GM19099 (cell line): ENCODE measurements around the gene TELO2.

Experiments used
- POLR2A ChIP-seq: IDR thresholded peaks from 3 replicates; pipeline ENCODE4 v1.6.1; 2011; ENCODE audit warnings: low read depth; ENCODE audit not compliant: insufficient read length; ENCODE audit errors: extremely low read depth

Gene TELO2

DNA sequence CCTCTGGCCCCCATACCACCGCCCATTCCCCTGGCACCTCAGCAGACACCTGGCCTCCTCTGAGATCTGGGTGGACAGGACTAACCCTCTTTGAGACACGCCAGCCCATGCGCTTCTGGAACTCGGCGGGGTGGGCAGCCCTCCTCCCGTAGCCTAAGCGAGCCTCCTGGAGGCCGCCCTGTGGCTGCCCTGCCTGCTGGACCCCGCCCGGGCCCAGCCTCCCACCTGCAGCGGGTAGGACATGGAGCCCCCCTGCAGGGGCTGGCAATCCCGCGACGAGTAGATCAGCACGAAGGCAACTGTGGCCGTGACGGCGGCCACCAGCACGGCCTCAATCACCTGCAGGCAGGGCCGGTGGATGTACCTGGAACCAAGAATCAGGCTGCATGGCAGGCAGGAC, 40.6 kb upstream of the TELO2 start:
- no peak for TF ChIP-seq POLR2A

GRCh38 chr16:1453316-1453715, 39.8 kb upstream of the TELO2 start:
- TF ChIP-seq POLR2A = no peak

DNA sequence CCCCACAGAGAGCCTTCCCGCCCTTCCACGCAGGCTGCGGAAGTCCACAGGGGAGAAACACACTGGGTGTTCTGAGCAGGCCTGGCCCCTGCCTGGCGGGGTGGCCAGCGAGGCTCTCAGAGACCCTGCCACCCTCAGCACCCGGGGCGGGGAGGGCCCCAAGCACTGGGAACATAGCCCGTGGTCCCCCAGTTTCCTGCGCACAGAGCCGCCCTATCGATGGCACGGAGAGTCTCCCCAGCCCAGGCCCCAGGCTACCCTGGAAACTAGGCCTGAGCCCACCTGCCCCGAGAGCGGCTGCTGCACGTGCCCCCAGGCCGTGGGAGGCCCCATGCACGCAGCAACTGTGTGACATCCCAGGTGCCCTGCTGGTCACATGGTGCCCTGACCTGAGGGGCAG, 38.6 kb upstream of the TELO2 start:
- no peak for TF ChIP-seq POLR2A

DNA sequence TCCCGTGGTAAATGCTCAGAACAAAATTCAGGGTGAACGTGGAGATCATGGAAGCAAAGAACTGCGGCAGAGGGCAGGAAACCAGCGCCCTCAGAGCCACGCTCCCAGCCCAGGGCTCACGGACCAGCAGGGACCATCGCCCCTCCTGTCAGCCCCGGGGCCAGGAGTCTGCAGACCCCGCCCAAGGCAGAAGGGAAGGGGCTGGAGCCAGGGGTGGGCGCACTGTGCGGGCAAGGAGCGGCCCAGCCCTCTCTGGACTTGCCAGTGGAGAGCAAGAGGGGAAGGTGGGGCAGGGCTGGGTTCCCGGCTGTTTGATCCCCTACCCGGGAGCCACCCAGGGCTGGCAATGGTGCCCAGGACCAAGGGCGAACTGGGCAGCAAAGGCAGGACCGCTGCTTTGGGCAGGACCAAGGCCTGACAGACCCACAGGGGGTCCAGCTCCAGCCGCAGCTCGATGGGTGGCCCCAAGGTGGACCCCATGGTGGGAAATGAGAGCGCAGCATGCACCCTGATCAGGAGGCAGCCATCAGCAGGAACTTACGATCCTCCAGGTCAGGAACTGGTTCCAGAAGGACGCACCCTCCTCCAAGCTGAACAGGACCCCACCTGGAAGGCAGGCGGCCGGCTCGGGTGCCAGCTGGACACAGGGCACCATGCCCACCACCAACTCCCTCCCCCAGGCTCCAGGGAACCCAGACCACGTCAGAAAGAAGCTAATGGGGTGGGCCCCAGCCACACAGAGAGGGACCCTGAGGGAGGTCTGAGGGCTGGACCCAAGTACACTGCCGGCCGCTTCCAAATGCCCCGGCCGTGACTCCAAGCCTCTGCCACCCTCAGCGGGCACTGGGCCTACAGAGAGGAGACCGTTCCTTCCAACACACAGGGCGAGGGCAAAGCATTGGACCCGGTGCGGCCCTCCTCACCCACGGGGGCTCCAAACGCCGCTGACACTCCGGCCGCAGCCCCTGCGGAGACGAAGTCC, 37.7 kb upstream of the TELO2 start:
- no peak for TF ChIP-seq POLR2A

DNA sequence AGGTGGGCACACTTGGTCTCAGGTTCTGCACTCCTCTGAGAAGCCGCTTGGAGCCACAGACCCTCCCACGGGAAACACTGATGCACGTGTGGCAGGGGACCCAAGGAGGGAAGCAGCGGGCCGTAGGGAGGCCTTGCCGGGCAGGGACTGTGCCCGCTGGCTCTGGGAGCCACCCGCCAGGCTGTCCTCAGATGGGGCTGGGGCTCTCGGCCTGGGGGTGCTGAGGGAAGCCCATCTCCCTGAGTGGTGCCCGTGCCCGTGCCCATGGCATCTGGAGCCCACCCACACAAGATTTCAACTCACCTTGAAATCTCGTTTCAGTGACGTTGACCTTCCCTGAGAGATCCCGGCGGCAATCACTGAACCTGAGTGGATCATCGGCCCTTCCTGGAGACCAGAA, 36.2 kb upstream of the TELO2 start:
- no peak for TF ChIP-seq POLR2A

DNA sequence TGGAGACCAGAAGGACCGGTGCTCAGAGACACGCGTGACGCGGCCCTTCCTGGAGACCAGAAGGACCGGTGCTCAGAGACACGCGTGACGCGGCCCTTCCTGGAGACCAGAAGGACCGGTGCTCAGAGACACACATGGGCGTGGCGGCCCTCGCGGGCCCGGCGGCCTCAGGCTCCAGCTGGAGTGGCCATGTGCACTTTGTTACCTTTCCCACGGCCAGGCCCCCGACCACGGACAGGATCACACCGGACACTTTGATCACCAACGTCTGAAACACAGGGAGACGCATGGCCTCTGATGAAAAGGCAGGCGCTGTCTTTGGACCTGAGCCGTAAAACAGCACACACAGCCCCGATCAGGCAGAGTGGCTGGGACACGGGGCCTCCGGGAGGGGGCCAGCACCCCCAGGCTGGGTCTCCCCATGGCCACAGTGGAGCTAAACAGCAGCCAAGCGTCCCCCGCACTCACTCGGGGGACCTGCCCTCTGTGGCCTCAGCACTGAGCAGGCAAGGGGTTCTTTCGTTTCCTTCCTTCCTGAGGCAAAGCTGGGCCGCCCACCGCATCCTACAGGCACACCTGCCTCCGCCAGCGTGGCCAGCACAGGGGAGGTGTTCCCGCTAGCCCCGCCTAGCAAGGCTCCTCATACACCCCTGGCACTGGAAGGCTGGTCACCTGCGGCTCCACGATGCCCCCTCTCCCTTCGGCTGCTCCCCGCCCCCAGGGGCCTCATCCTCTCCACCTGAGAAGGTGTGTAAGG, 35.5 kb upstream of the TELO2 start:
- TF ChIP-seq POLR2A = no peak

DNA sequence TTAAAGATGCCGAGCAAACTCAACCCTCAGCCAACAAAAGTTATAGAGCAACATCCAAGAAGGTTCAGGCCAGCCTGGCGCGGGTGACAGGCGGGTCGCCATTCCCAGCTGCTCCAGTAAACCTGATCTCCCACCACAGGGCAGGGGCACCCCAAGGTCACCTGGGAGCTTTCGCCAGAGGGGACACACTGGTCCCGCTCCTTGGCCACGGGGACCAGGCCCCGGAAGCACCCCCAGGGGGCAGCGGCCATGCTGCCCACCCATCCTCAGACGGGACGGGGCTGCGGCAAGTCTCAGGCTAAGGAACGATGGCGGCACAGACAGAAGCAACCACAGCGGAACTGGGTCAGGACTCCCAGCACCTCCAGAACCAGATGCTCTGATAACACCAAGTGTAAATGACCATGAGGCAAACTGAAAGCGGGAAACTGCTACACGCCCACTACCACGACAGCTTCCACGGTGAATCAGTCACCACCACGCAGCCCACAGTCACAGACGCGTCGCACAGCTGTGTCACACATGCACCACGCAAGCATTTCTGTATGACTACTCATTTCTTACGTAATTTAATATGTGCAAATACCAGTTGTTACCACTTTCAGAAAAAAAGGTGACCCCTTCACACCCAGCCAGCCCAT, 34.7 kb upstream of the TELO2 start:
- no peak for TF ChIP-seq POLR2A

GRCh38 chr16:1458977-1459341, 34.2 kb upstream of the TELO2 start:
- TF ChIP-seq POLR2A = no peak

DNA sequence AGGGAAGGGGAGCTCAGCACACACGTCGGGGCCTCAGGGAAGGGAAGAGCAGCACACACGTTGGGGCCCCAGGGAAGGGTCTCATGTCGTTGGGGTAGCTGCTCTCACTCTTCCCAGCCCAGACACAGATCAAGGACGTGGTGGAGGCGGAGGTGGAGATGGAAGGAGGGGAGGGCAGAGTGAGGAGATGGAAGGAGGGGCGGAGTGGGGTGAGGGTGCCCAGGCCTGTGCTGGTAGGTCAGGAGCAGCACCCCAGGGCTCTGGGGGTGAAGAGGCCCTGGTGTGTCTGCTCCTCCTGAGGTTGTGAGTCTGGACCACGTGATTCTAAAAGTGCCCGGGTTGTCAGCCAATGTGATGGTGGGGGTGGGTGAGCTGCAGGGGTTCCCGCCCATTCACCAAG, 33.2 kb upstream of the TELO2 start:
- TF ChIP-seq POLR2A = no peak

DNA sequence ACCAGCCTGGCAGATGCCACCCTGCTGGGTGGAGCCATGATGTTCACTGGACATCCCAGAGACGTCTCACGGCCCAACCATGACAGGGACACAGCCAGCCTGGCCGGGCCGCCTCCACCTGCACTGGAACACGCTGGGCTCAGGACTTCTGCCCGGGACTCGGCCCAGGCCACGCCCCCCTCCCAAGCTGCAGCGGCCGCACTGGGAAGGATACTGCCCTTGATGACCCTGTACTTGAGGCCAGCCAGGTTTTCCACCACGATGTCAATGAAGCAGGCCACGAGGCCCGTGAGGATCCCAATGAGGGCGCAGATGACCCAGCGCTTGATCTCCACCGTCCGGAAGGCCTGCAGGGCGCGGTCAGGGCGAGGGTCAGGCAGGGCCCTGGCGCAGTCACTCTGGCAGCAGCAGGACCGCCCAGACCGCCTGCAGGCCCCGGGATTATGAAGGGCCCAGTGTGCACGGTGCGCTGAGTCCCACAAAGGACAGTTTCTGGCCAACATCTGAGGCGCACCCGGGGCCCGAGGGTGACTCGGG, 32.5 kb upstream of the TELO2 start:
- TF ChIP-seq POLR2A = no peak

GRCh38 chr16:1461146-1461545, 32.0 kb upstream of the TELO2 start:
- no peak for TF ChIP-seq POLR2A

GRCh38 chr16:1464196-1464893, 28.8 kb upstream of the TELO2 start:
- no peak for TF ChIP-seq POLR2A

DNA sequence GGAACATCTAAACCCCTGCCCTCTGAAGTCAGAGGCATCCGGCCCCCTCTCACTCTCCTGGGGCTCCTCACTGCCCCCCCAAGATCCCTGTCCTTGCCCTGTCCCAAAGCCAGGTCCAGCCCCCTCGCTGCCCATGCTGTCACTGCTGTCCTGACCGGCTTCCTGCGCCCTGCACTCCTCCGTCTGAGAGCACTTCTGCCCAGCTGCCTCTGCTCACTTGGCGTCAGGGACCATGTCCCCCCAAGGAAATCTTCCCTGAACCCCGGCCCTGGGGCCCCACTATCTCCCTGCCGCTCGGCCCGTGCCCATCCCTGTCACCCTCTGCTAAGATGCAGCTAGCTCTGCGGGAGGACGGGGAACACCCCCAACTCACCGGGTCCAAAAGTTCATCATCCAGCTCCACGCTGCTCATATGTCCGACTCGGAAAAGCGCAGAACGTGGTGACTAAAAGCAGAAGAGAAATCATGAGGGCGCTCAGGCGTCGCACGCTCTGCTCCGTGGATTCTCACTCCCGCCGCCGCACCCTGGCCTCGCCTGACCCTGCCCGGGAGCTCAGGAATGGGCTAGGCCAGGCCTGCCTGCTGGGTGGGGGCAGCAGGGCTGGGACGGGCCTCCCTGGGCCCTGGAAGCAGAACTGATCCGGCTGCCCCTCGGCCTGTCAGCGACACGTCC, 28.1 kb upstream of the TELO2 start:
- no peak for TF ChIP-seq POLR2A

DNA sequence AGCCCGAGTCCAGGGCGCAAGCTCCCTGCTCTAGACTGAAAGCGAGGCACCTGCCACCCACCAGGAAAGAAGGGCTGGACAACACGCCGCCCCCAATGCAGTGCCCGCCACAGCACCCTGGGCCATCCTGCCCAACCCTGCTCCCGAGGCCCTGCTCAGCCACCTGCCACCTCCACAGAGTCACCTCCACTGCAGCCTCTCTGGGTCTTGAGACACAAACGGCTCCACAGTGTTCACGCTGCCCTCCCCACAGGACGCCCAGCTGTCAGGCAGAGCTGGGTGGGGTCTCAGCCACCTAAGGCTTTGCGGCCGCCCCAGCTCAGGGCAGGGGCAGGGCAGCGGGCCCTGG, 27.6 kb upstream of the TELO2 start:
- TF ChIP-seq POLR2A = no peak
